GM06990 (cell line): Measurements from ENCODE around the gene DGKH.

Experiments
- DNase-seq: peaks from one replicate; pipeline ENCODE4 v3.0.0-alpha.2; 2011; ENCODE audit not compliant: insufficient read length; ENCODE audit errors: extremely low read depth
- H3K27me3 ChIP-seq: replicated peaks from 2 replicates; pipeline ENCODE4 v1.6.0; 2011; ENCODE audit warnings: low read length; ENCODE audit not compliant: control insufficient read depth, insufficient read depth
- H3K36me3 ChIP-seq: 2 replicates; pipeline ENCODE4 v1.5.1; 2011; ENCODE audit warnings: low read length; ENCODE audit not compliant: control insufficient read depth, insufficient read depth
- H3K4me3 ChIP-seq: replicated peaks from 2 replicates; pipeline ENCODE4 v1.5.1; 2011; ENCODE audit warnings: low read depth, mild to moderate bottlenecking, control low read depth, low read length
- TF ChIP-seq, protein P1 (sequence below): IDR thresholded peaks from 2 replicates; pipeline ENCODE4 v1.5.1; 2011; ENCODE audit warnings: low read length, control low read depth, mild to moderate bottlenecking, inconsistent platforms; ENCODE audit not compliant: insufficient read depth, poor library complexity, severe bottlenecking

Gene DGKH

DNA sequence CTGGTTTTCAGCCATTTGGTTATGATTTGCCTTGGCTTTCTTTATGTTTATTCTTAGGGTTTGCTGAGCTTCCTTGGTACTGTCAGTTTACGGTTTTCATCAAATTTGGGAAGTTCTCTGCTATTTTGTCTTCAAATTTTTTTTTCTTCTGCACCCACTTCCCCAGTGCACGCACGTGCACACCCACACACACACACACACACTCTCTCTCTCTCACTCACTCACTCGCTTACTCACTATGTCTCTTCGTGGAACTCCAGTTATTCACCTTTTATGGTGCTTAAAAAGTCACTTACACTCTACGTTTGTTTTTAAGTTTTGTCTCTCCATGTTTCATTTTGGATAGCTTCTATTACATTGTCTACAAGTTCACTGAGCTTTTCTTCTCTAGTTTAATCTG, 230.6 kb downstream of the DGKH start:
- Histone ChIP-seq H3K36me3 (no peaks in the 10 kb centered on the region), H3K27me3 (no peaks in the 10 kb centered on the region), H3K4me3 (peak overlapping the region; percentile 25)
- DNase-seq: no peak
- TF ChIP-seq, protein P1, sequence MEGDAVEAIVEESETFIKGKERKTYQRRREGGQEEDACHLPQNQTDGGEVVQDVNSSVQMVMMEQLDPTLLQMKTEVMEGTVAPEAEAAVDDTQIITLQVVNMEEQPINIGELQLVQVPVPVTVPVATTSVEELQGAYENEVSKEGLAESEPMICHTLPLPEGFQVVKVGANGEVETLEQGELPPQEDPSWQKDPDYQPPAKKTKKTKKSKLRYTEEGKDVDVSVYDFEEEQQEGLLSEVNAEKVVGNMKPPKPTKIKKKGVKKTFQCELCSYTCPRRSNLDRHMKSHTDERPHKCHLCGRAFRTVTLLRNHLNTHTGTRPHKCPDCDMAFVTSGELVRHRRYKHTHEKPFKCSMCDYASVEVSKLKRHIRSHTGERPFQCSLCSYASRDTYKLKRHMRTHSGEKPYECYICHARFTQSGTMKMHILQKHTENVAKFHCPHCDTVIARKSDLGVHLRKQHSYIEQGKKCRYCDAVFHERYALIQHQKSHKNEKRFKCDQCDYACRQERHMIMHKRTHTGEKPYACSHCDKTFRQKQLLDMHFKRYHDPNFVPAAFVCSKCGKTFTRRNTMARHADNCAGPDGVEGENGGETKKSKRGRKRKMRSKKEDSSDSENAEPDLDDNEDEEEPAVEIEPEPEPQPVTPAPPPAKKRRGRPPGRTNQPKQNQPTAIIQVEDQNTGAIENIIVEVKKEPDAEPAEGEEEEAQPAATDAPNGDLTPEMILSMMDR: no peak

DNA sequence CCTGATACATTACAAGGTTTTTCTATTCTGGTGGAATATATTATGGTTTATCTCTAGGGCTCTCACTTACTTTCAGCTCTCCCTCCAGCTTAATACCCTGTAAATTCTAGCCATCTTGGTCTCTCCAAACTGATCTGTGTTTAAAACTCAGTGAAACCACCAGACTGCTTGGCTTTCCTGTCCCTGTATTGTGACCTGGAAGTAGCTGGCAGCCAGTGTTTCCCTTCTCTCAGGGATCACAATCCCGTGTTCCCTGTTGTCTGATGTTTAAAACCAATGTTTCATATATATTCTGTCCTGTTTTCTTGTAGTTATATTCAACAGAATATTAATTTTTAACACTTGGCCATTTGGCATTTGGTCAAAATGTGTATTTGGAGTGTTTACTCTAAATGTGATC, 231.5 kb downstream of the DGKH start:
- no peak for DNase-seq
- TF ChIP-seq, protein P1: no peak
- no peaks in the 10 kb centered on the region for H3K27me3 ChIP-seq
- no peaks in the 10 kb centered on the region for H3K36me3 ChIP-seq
- H3K4me3 ChIP-seq: no peak overlapping the region

DNA sequence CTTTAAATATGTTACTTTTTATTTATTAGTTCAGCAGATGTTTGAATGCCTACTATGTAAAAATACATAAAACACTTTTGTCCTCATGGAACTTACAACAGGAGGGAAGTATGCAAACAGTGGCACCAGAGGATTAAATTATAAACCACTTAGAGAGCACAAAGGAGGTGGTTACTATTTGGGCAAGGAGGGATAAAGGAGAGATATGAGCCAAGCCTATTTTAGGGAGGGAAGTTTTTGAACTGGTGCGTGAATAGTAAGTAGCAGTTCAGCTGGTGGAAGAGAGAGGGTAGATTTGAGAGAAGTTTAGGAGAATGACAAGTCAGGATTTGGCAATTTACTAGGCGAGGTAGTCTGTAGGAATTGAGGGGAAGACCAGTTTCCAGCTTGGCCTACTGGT, 232.1 kb downstream of the DGKH start:
- H3K36me3 ChIP-seq: no peaks in the 10 kb centered on the region
- no peak for DNase-seq
- TF ChIP-seq, protein P1: no peak
- H3K4me3 ChIP-seq: no peak overlapping the region
- no peaks in the 10 kb centered on the region for H3K27me3 ChIP-seq

DNA sequence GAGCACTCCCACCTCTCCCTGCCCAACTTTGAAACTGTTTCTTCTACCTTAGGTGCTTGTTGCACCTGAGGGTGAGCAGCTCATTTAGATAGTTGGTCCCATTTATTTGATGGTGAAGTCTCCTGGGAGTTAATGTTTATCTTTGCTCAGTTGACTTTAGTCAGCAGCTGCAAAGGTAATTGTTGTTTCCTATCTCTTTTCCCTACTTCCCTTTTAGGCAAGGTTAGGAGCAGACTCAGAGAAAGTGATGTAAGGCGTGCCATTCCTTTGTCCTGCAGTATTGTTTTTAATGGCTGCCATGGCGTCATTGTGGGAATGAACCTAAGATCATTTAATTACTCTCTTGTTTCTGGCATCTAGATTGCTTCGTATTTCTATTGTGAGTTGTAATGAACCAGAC, 235.1 kb downstream of the DGKH start:
- DNase-seq: no peak
- H3K4me3 ChIP-seq: no peak overlapping the region
- TF ChIP-seq, protein P1: no peak
- H3K36me3 ChIP-seq: peaks cover 2% of the 10 kb centered on the region; the same call in 1 of the 2 replicates
- no peaks in the 10 kb centered on the region for H3K27me3 ChIP-seq

DNA sequence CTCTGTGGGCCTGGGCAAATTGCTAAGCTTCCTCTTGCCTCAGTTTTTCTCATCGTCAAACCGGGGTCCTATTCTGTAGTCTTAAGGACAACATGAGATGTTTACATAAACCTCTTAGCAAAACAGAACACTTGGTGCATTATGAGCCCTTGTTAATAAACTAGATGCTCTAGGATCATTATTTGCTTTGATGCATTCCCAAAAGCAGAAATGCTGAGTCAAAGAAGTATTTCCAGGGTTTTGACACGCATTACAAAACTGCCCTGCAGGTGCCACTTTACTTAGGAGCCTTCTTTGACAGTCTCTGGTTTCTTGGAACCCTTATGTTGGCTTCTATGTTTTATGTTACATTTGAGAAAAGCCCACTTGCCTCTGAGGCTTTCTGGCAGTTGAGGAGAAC, 235.6 kb downstream of the DGKH start:
- peaks cover 2% of the 10 kb centered on the region; the same call in 1 of the 2 replicates for H3K36me3 ChIP-seq
- no peak for DNase-seq
- TF ChIP-seq, protein P1: no peak
- no peaks in the 10 kb centered on the region for H3K27me3 ChIP-seq
- H3K4me3 ChIP-seq: no peak overlapping the region
